ENCODE data around the gene CCDC32. TPM values are rescaled to one million over a fixed set of nuclear protein-coding genes. Genes with fewer than 3 reads are reported as not detected.
"Not testable (repeated sequence)": the region's sequence is repeated elsewhere in the genome, so short reads cannot be mapped to it uniquely, and the experiment has no call there.

The CCDC32 gene
- total RNA-seq, 4 donors from 2014 or later: 36.8 to 49.0 (median 43.7) TPM

- 64 to 65% methylated on average over 8 of the region's 8 CpGs for WGBS, 2 donors
- no peaks in the 10 kb centered on the region for H3K4me1 ChIP-seq
- H3K4me3 ChIP-seq (replicated peaks in 1 of 3): no peak overlapping the region
These were observed 17.9 kb upstream of the CCDC32 start for GRCh38 chr15:40582726-40583246.

GRCh38 chr15:40581796-40582195, 17.0 kb upstream of the CCDC32 start:
- H3K4me3 ChIP-seq (replicated peaks in 1 of 3); H3K27me3 ChIP-seq; H3K9me3 ChIP-seq; H3K27ac ChIP-seq; intact Hi-C loops (cut with DNase I); H3K36me3 ChIP-seq; H3K4me1 ChIP-seq; DNase-seq: not testable (repeated sequence)
- WGBS, 2 donors: 50 to 100% methylated on average over 2 of the region's 2 CpGs

More at GRCh38 chr15:40582726-40583246, 17.9 kb upstream of the CCDC32 start:
- no peaks in the 10 kb centered on the region for H3K9me3 ChIP-seq
- no peak for DNase-seq
- H3K27me3 ChIP-seq: no peaks in the 10 kb centered on the region
- no peak for TF ChIP-seq POLR2A (IDR thresholded peaks at IDR 0.05)
- no peak for TF ChIP-seq CTCF (IDR thresholded peaks at IDR 0.05)
- H3K27ac ChIP-seq: no peak overlapping the region
- H3K36me3 ChIP-seq: no peaks in the 10 kb centered on the region
- intact Hi-C loops (cut with DNase I): no loop called here

GRCh38 chr15:40578892-40579291, 14.1 kb upstream of the CCDC32 start:
- H3K27me3 ChIP-seq: no peaks in the 10 kb centered on the region
- H3K4me1 ChIP-seq: no peaks in the 10 kb centered on the region
- H3K36me3 ChIP-seq: peaks cover 6 to 8% of the 10 kb centered on the region in 2 donors
- no peak overlapping the region for H3K27ac ChIP-seq
- no peak for DNase-seq
- no peak overlapping the region for H3K4me3 ChIP-seq (replicated peaks in 1 of 3)
- no peaks in the 10 kb centered on the region for H3K9me3 ChIP-seq
- no peak for TF ChIP-seq CTCF (IDR thresholded peaks at IDR 0.05)
- no peak for TF ChIP-seq POLR2A (IDR thresholded peaks at IDR 0.05)
- intact Hi-C loops (cut with DNase I): no loop called here
- 64 to 82% methylated on average over 4 of the region's 4 CpGs for WGBS, 2 donors

- H3K9me3 ChIP-seq; H3K27ac ChIP-seq; DNase-seq; H3K4me1 ChIP-seq; H3K27me3 ChIP-seq; intact Hi-C loops (cut with DNase I); H3K4me3 ChIP-seq (replicated peaks in 1 of 3): not testable (repeated sequence)
- 97 to 99% methylated on average over 5 of the region's 5 CpGs for whole genome bisulfite sequencing, 2 donors
- H3K36me3 ChIP-seq: peaks cover 12 to 15% of the 10 kb centered on the region in 2 donors
These were observed 12.1 kb upstream of the CCDC32 start for GRCh38 chr15:40576914-40577313.

- Histone ChIP-seq H3K27ac (no peak overlapping the region), H3K4me3 (replicated peaks in 1 of 3) (no peak overlapping the region), H3K27me3 (no peaks in the 10 kb centered on the region), H3K4me1 (peaks cover 2 to 7% of the 10 kb centered on the region in 2 donors), H3K9me3 (no peaks in the 10 kb centered on the region), H3K36me3 (peaks cover 15 to 17% of the 10 kb centered on the region in 2 donors)
- TF ChIP-seq CTCF (IDR thresholded peaks at IDR 0.05) (no peak), POLR2A (IDR thresholded peaks at IDR 0.05) (no peak)
- intact Hi-C loops (cut with DNase I): no loop called here
- DNase-seq: no peak
These were observed 10.3 kb upstream of the CCDC32 start for GRCh38 chr15:40575113-40575512.

- Histone ChIP-seq H3K27ac (peak within 1 kb of the TSS; percentile 35 to 48 (median 42)), H3K4me1 (peaks cover 16 to 17% of the 10 kb centered on the region in 2 donors), H3K4me3 (replicated peaks in 1 of 3) (peak within 1 kb of the TSS; percentile 73 to 86 (median 78)), H3K36me3 (peaks cover 12 to 15% of the 10 kb centered on the region in 2 donors), H3K9me3 (no peaks in the 10 kb centered on the region), H3K27me3 (no peaks in the 10 kb centered on the region)
- DNase-seq: peak; percentile 92 to 95
- intact Hi-C loops (cut with DNase I): loop anchor here (5.0 to 10.0 kb wide), 2 partner anchors 127 to 205 kb away; partner anchors contain the start of gene BAHD1
- WGBS, 2 donors: 1% methylated on average over 35 to 44 of the region's 62 CpGs
- peak in 1 of 6 experiments; percentile 5 for TF ChIP-seq CTCF (IDR thresholded peaks at IDR 0.05)
- TF ChIP-seq POLR2A (IDR thresholded peaks at IDR 0.05): peak in 1 of 2 donors; percentile 80
These were observed 4.5 kb upstream of the CCDC32 start, which contains the start of gene RPUSD2 for GRCh38 chr15:40569129-40569953. TSS of gene RPUSD2 (plus strand) at chr15:40569299. CDS start at chr15:40569338, 39 bp downstream.
